OCI-LY7 (cell line): ENCODE results near the gene ZNF277. TPM values are rescaled to one million over a fixed set of nuclear protein-coding genes. Genes with fewer than 3 reads are reported as not detected.

ENCODE experiments used
- BruUV-seq: library from RNA; stranded (reverse); fragments of 400-500 nt; replicated peaks from 2 replicates; lab custom pipeline; 2021; lab: Mats Ljungman, UMichigan
- CTCF ChIA-PET: fragments of 300-600 bp; sonication (Branson Sonifier 250); formaldehyde crosslinking; loops from one replicate; lab custom pipeline; 2022; ENCODE audit warnings: antibody characterized with exemption; ENCODE audit not compliant: unreplicated experiment; lab: Charles Lee
- POLR2A ChIA-PET: fragments of 300-600 bp; sonication (Branson Sonifier 250); formaldehyde crosslinking; loops from one replicate; lab custom pipeline; 2022; ENCODE audit warnings: antibody characterized with exemption; lab: Charles Lee
- DNase-seq: peaks from one replicate; pipeline ENCODE4 v3.0.0-alpha.2; 2015; ENCODE audit warnings: low spot score
- H2AFZ ChIP-seq: fragments of 200-600 bp; sonication (generic), shearing (Covaris generic); 2 replicates; pipeline ENCODE4 v1.6.1; 2014; ENCODE audit warnings: mild to moderate bottlenecking, antibody characterized with exemption, low read length, moderate library complexity
- H3K27ac ChIP-seq: fragments of 200-600 bp; sonication (generic); 2 replicates; pipeline ENCODE4 v1.5.1; 2014; ENCODE audit warnings: mixed run types, low read depth, mild to moderate bottlenecking, moderate library complexity, low read length, inconsistent platforms; ENCODE audit not compliant: poor library complexity, severe bottlenecking
- H3K36me3 ChIP-seq: fragments of 200-600 bp; sonication (generic); 2 replicates; pipeline ENCODE4 v1.6.1; 2014; ENCODE audit warnings: mild to moderate bottlenecking, antibody characterized with exemption, low read length, moderate library complexity, mixed read lengths; ENCODE audit not compliant: insufficient read depth
- H3K4me1 ChIP-seq: fragments of 200-600 bp; sonication (generic); 2 replicates; pipeline ENCODE4 v1.5.1; 2014; ENCODE audit warnings: mild to moderate bottlenecking, low read length; ENCODE audit not compliant: insufficient read depth, poor library complexity, severe bottlenecking
- H3K4me2 ChIP-seq: fragments of 200-600 bp; sonication (generic); 2 replicates; pipeline ENCODE4 v1.6.1; 2014; ENCODE audit warnings: mild to moderate bottlenecking, low read length
- H3K4me3 ChIP-seq: fragments of 200-600 bp; sonication (generic); 2 replicates; pipeline ENCODE4 v1.5.1; 2014; ENCODE audit warnings: mild to moderate bottlenecking, low read depth, low read length; ENCODE audit not compliant: poor library complexity, severe bottlenecking
- H3K79me2 ChIP-seq: fragments of 200-600 bp; sonication (generic); 2 replicates; pipeline ENCODE4 v1.6.1; 2016; ENCODE audit warnings: low read depth, mild to moderate bottlenecking, low read length, moderate library complexity, mixed read lengths; ENCODE audit not compliant: insufficient read depth
- H3K9me2 ChIP-seq: fragments of 200-600 bp; sonication (generic); 2 replicates; pipeline ENCODE4 v1.6.1; 2016; ENCODE audit warnings: mild to moderate bottlenecking, low read length, mixed read lengths; ENCODE audit not compliant: insufficient read depth
- H3K9me3 ChIP-seq: fragments of 200-600 bp; sonication (generic); 2 replicates; pipeline ENCODE4 v1.6.1; 2014; ENCODE audit warnings: mild to moderate bottlenecking, mixed run types, low read length, mixed read lengths
- H4K20me1 ChIP-seq: fragments of 200-600 bp; sonication (generic); 2 replicates; pipeline ENCODE4 v1.6.1; 2014; ENCODE audit warnings: mild to moderate bottlenecking, antibody characterized with exemption, low read length, moderate library complexity, mixed read lengths; ENCODE audit not compliant: insufficient read depth
- EZH2phosphoT487 ChIP-seq: fragments of 200-600 bp; sonication (generic); IDR thresholded peaks from 2 replicates; pipeline ENCODE4 v1.6.1; 2018; ENCODE audit warnings: low read depth, borderline replicate concordance, mild to moderate bottlenecking, mixed run types, antibody characterized with exemption, low read length, moderate library complexity, mixed read lengths
- intact Hi-C: fragments of 100-400 bp; cut with micrococcal nuclease; formaldehyde crosslinking; loops from one replicate; pipeline ENCODE4 v1.10.0; 2022; ENCODE audit not compliant: unreplicated experiment
- total RNA-seq, 2 experiments: library from RNA; depleted of rRNA in 1 of 2; stranded (reverse); fragments of >200 nt in 1 of 2; shearing (Covaris generic) in 1 of 2; gene quantifications; 2 replicates each; pipeline ENCODE4 v1.2.3, GENCODE V29; 2014 to 2022
- TF ChIP-seq, protein P1 (sequence below): fragments of 200-600 bp; sonication (generic); conservative IDR thresholded peaks from 2 replicates; pipeline ENCODE4 v1.5.1; 2014; ENCODE audit warnings: mild to moderate bottlenecking, antibody characterized with exemption, low read length, moderate library complexity, mixed read lengths

ZNF277 gene
- total RNA-seq, 2 experiments from 2014 or later = 18.1 to 20.5 TPM

DNA sequence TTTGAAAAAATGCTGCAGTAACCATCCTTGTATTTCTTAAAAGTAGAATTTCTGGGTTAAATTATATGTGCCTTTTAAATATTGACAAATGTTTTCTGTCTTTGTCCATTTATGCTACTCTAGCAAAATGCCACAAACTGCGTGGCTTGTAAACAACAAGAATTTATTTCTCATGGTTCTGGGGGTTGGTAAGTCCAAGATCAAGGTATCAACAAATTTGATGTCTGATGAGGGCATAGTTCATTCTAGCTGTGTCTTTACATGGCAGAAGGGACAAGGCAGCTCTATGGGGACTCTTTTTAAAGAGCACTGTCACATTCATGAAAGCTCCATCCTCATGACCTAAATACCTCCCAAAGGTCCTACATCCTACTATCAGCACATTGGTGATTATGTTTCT is 27.7 kb downstream of the ZNF277 start:
- no peak for TF ChIP-seq EZH2phosphoT487
- TF ChIP-seq, protein P1, sequence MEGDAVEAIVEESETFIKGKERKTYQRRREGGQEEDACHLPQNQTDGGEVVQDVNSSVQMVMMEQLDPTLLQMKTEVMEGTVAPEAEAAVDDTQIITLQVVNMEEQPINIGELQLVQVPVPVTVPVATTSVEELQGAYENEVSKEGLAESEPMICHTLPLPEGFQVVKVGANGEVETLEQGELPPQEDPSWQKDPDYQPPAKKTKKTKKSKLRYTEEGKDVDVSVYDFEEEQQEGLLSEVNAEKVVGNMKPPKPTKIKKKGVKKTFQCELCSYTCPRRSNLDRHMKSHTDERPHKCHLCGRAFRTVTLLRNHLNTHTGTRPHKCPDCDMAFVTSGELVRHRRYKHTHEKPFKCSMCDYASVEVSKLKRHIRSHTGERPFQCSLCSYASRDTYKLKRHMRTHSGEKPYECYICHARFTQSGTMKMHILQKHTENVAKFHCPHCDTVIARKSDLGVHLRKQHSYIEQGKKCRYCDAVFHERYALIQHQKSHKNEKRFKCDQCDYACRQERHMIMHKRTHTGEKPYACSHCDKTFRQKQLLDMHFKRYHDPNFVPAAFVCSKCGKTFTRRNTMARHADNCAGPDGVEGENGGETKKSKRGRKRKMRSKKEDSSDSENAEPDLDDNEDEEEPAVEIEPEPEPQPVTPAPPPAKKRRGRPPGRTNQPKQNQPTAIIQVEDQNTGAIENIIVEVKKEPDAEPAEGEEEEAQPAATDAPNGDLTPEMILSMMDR = no peak
- Histone ChIP-seq H2AFZ (no peak overlapping the region), H4K20me1 (no peaks in the 10 kb centered on the region), H3K9me3 (no peaks in the 10 kb centered on the region), H3K4me3 (no peak overlapping the region), H3K27ac (no peak overlapping the region), H3K4me2 (no peak overlapping the region), H3K9me2 (no peaks in the 10 kb centered on the region), H3K79me2 (no peaks in the 10 kb centered on the region), H3K4me1 (no peaks in the 10 kb centered on the region), H3K36me3 (no peaks in the 10 kb centered on the region)
- BruUV-seq = no TSS peak
- no peak for DNase-seq
- POLR2A ChIA-PET = no interaction called here
- CTCF ChIA-PET = no interaction called here
- intact Hi-C loops = no loop called here

DNA sequence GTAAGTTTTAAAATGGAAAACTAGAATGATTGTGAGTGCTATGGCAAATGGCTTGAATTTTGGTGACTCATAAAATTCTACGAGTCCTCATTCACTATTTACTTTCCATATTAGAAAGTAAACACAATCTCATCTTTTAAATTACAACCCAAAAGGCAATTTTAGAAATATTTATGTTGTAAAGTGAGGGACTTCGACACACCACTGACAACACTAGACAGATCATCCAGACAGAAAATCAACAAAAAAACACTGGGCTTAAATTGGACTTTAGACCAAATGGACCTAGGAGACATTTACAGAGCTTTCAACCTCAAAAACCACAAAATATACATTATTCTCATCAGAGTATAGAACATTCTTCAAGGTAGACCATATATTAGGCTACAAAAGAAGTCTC is 30.1 kb downstream of the ZNF277 start:
- ChIA-PET POLR2A (interaction anchor here (0.6 kb wide), 1 partner anchor 710 kb away, joined by 4 read pairs; no protein-coding TSS in a partner anchor), CTCF (no interaction called here)
- Histone ChIP-seq H4K20me1 (no peaks in the 10 kb centered on the region), H3K4me3 (no peak overlapping the region), H2AFZ (no peak overlapping the region), H3K4me2 (no peak overlapping the region), H3K27ac (no peak overlapping the region), H3K9me3 (no peaks in the 10 kb centered on the region), H3K4me1 (no peaks in the 10 kb centered on the region), H3K36me3 (no peaks in the 10 kb centered on the region), H3K79me2 (no peaks in the 10 kb centered on the region), H3K9me2 (no peaks in the 10 kb centered on the region)
- TF ChIP-seq, protein P1 = no peak
- TF ChIP-seq EZH2phosphoT487 = no peak
- no peak for DNase-seq
- no TSS peak for BruUV-seq
- intact Hi-C loops = no loop called here

DNA sequence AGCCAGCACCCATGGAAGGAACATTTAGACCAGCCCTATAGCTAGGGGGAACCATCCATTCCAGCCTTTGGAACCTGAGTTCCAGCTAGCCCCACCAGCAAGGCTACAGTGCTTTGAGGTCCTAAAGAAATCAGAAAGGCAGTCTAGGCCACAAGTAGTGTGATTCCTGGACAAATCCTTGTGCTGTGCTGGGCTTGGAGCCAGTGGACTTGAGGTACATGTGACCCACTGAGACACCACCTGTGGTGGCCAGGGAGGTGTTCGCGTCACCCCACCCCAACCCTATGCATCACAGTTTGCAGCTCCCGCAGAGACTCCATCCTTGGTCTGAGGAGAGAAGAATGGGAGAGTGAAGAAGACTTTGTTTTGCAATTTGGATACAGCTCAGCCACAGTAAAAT is 31.8 kb downstream of the ZNF277 start:
- CTCF ChIA-PET = interaction anchor here (0.7 kb wide), 1 partner anchor 108 kb away, joined by 3 read pairs; no protein-coding TSS in a partner anchor
- intact Hi-C loops = no loop called here
- no peaks in the 10 kb centered on the region for H3K4me1 ChIP-seq

More for the DNA sequence above, 31.8 kb downstream of the ZNF277 start:
- no peaks in the 10 kb centered on the region for H4K20me1 ChIP-seq
- H3K9me3 ChIP-seq = no peaks in the 10 kb centered on the region
- no peaks in the 10 kb centered on the region for H3K79me2 ChIP-seq
- no peak overlapping the region for H3K27ac ChIP-seq
- no peaks in the 10 kb centered on the region for H3K9me2 ChIP-seq
- BruUV-seq = no TSS peak
- H3K4me3 ChIP-seq = no peak overlapping the region
- POLR2A ChIA-PET = no interaction called here
- TF ChIP-seq, protein P1 = no peak
- TF ChIP-seq EZH2phosphoT487 = no peak
- no peak overlapping the region for H3K4me2 ChIP-seq
- no peaks in the 10 kb centered on the region for H3K36me3 ChIP-seq
- H2AFZ ChIP-seq = no peak overlapping the region
- DNase-seq = no peak
